Measurements from ENCODE around the gene DEDD2. TPM values are rescaled to one million over a fixed set of nuclear protein-coding genes. Genes with fewer than 3 reads are reported as not detected.
"Not testable (repeated sequence)": the region's sequence is repeated elsewhere in the genome, so short reads cannot be mapped to it uniquely, and the experiment has no call there.

DEDD2 gene, protein sequence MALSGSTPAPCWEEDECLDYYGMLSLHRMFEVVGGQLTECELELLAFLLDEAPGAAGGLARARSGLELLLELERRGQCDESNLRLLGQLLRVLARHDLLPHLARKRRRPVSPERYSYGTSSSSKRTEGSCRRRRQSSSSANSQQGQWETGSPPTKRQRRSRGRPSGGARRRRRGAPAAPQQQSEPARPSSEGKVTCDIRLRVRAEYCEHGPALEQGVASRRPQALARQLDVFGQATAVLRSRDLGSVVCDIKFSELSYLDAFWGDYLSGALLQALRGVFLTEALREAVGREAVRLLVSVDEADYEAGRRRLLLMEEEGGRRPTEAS
- total RNA-seq: 11.6 TPM

DNA sequence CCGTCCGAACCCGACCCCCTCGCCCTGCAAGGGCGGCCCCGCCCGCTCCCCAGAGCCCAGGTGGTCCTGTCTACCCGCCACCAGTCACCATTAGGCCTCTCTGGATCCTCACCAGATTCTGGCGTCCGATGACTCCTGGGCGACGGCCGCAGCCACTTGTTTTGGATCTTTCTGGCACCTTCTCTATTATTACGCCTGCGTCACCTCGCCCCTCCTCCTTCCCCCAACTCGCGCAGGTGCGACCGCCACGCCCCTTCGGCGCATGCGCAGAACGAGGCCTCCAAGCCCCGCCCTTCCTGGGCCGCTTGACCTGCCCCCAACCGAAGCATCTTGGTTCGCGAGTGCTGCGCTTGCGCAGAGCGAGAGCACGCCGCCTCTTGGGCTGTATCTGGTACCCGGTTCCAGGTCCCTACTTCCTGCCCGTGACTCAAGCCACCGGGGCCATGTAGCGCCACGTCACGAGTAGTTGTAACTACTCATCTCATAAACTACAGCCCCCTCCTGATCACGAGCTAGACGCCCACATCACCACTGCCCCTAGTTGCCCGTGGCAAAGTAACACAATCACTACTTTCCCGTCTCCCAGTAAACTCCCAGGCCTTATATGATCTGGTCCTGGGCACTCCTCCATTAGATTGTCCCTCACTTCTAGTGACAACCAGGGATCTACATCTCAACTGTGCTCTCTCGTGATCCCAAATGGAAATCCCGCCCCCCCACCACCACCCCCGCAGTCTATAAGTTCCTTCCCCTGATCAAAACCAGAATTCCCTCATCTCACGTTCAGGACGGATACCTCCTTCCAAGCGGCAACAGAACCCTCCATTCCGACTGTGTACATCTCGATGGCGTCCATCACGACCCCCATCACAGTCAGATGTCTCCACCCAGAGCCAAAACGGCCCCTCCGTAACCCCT, at the start of gene DEDD2:
DEDD2 (minus strand) TSS at position 158 of the 918 bp plus-strand sequence. CDS start 670 bp downstream, outside the sequence.
- ATAC-seq: peak; percentile 90

DNA sequence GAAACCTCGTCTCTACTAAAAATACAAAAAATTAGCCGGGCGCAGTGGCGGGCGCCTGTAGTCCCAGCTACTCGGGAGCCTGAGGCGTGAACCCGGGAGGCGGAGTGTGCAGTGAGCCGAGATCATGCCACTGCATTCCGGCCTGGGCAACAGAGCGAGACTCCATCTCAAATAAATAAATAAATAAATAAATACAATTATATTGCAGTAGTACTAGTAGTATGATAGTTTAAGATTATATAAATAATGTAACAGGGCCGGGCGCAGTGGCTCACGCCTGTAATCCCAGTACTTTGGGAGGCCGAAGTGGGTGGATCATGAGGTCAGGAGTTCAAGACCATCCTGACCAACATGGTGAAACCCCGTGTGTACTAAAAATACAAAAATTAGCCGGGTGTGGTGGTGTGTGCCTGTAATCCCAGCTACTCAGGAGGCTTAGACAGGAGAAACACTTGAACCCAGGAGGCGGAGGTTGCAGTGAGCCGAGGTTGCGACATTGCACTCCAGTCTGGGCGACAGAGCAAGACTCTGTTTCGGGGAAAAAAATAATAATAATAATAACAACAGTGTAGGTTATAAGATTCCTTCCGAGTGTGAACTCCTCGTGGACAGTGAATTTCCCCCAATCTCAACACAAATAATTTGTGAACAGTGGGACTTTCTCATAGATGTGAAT, 49.6 kb upstream of the DEDD2 start:
- not testable (repeated sequence) for ATAC-seq

DNA sequence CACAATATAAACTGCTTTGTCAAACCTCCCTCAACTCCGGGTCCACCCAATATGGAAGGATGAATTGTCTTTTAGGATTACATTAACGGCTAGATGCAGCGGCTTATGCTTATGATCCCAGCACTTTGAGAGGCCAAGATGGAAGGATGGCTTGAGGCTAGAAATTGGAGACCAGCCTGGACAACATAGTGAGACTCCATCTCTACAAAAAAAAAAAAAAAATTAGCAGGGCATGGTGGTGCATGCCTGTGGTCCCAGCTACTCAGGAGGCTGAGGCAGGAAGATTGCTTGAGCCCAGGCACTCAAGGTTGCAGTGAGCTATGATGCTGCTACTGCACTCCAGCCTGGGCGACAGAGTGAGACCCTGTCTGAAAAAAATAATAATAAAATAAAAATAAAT, 48.6 kb upstream of the DEDD2 start:
- ATAC-seq: not testable (repeated sequence)

DNA sequence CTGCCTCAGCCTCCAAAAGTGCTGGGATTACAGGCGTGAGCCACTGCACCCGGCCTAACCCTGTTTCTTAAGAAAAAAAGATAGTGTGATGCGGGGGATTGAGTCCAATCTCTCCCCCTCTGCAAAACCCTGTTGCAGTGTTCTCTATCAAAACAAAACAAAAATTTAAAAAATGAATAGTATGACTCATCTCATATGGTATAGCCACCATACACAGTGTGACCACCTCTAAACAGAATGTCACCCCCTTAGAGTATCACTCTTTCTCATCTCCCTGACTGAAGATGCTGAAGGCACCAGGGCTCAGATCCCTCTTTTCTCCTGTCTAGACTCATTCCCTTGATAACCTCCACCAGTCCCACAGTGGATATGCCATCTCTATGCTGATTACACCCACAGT, 44.3 kb upstream of the DEDD2 start:
- ATAC-seq: no peak

DNA sequence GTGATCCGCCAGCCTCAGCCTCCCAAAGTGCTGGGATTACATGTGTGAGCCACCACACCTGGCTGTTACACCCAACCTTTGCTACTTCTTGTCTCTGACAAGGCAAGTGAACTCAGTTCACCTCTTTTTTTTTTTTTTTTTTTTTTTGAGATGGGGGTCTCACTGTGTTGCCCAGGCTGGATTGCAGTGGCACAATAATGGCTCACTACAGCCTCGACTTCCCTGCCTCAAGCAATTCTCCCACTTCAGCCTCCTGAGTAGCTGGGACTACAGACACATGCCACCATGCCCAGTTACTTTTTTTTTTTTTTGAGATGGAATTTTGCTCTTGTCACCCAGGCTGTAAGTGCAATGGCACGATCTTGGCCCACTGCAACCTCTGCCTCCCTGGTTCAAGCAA, 40.4 kb upstream of the DEDD2 start:
- not testable (repeated sequence) for ATAC-seq

DNA sequence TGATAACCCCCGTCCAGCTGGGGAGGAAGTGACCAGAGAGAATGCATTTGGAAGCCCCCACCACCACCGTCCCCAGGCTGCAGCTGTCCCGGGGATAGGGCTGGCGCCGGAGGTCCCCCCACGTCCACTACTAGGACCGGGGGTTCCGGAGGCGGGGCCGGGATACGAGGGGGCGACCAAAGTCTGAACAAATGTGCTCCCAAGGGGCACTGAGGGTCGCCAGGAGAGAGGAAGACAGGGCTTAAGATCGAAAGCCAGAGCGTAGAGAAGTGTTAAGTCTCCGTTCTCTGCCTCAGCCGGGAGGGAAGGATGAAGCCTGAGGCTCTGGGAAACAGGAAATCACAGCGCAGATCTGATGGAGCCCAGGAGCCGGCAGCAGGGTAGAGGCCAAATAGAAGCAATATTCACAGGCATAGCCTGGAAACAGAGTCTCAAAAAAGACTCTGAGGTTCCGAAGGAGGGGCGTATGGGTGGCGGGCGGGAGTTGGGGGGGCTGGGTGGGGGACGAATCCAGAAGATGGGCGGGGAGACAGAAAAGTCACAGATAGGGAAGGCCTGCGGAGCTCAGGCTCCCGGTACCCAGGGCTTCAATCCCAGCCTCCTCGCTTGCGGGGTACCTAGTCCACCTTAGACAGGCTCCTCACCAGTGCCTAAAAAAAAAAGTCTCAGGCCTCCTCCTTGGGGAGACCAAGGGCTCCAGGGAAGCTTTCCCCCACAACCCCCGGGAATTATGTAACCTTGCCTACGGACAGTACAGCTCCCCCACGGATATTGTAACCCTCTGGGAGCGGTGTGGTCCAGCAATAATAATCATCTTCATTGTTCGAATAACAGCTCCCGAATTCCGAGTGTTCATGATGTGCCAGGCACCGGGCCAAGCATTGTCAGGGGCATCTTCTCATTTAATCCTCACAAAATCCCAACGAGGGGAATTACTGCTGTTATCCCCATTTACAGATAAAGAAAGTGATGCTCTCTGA, 38.6 kb upstream of the DEDD2 start:
- no peak for ATAC-seq

- ATAC-seq: peak; percentile 86
These were observed 37.6 kb upstream of the DEDD2 start, which contains the start of gene ERF for GRCh38 chr19:42254850-42255765. Gene ERF (minus strand): TSS chr19:42255128. CDS start chr19:42254999, 129 bp downstream.

GRCh38 chr19:42254089-42254849, 36.8 kb upstream of the DEDD2 start:
- peak; percentile 33 for ATAC-seq

- ATAC-seq: peak; percentile 8
These were observed 36.0 kb upstream of the DEDD2 start for GRCh38 chr19:42253245-42254088.

GRCh38 chr19:42252365-42253244, 35.1 kb upstream of the DEDD2 start:
- peak; percentile 1 for ATAC-seq

- ATAC-seq: no peak
These were observed 34.3 kb upstream of the DEDD2 start for GRCh38 chr19:42251572-42252358.

GRCh38 chr19:42250666-42251531, 33.4 kb upstream of the DEDD2 start:
- no peak for ATAC-seq

- ATAC-seq: no peak
These were observed 32.7 kb upstream of the DEDD2 start for GRCh38 chr19:42250183-42250665.

GRCh38 chr19:42249769-42250168, 32.3 kb upstream of the DEDD2 start:
- no peak for ATAC-seq

DNA sequence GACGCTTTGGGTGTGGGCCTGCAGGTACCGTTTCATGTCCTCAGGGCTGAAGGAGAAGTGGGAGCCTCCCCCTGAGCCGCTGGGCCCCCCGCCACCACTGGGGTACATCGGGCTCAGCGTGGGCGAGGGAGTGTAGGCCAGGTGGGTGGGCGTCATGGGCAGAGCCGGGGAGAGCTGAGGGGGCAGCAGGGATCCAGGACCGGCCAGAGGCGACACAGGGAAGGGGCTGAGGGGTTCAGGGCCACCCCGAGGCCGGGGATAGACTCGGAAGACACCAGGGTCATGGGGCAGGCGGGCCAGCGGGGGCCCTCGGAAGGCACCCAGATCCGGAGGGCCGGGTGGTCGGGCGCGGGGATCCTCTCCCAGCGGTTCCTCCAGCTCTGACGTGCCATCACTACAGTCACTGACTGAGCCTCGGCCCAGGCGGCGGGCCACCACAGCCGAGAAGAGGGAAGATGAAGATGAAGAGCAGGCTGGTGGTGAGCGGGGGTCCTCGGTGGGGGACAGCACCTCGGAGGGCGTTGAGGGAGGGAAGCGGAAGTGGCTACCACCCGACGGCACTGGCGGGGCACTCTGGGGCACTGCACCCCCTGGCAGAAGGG, 31.8 kb upstream of the DEDD2 start:
- ATAC-seq: no peak
